Activated CD4-positive, alpha-beta T cell treated with anti-CD3 and anti-CD28 coated beads for 36 hours (primary cell): ENCODE measurements around the gene ROR1. TPM values are rescaled to one million over a fixed set of nuclear protein-coding genes. Genes with fewer than 3 reads are reported as not detected.

Source experiments
- ATAC-seq: fragments of 200-7000 bp; cut with Tn5 transposase; one replicate; pipeline ENCODE4 v1.10.0; 2021; ENCODE audit warnings: mild to moderate bottlenecking, moderate library complexity
- CTCF ChIA-PET: fragments of 350-600 bp; sonication (Branson Sonifier 250); formaldehyde crosslinking; loops from one replicate; lab custom pipeline; 2021; ENCODE audit warnings: antibody characterized with exemption; lab: Charles Lee
- POLR2A ChIA-PET: fragments of 350-600 bp; sonication (Branson Sonifier 250); formaldehyde crosslinking; loops from one replicate; lab custom pipeline; 2021; ENCODE audit warnings: antibody characterized with exemption, inconsistent platforms; lab: Charles Lee
- DNase-seq: peaks from one replicate; pipeline ENCODE4 v3.0.0-alpha.2; 2020
- H3K27ac Mint-ChIP-seq: one replicate; pipeline ENCODE4 v1.8.0; 2021; ENCODE audit warnings: mixed read lengths
- H3K27me3 Mint-ChIP-seq: one replicate; pipeline ENCODE4 v1.8.0; 2021; ENCODE audit warnings: mixed read lengths
- H3K36me3 Mint-ChIP-seq: one replicate; pipeline ENCODE4 v1.8.0; 2021; ENCODE audit warnings: low read depth, mixed read lengths
- H3K4me1 Mint-ChIP-seq: one replicate; pipeline ENCODE4 v1.8.0; 2021; ENCODE audit warnings: mixed read lengths
- H3K4me3 Mint-ChIP-seq: one replicate; pipeline ENCODE4 v1.8.0; 2021; ENCODE audit warnings: mild to moderate bottlenecking, moderate library complexity, mixed read lengths
- H3K9me3 Mint-ChIP-seq: one replicate; pipeline ENCODE4 v1.8.0; 2021; ENCODE audit warnings: low read depth, mixed read lengths
- intact Hi-C, 2 experiments: fragments of 100-400 bp; cut with DNase I in 1 of 2; cut with micrococcal nuclease in 1 of 2; formaldehyde crosslinking; loops; one replicate each; pipeline versions ENCODE4 v1.14.2 to v1.15.1; 2022 to 2024; cut with DNase I, micrococcal nuclease
- total RNA-seq, 2 experiments: library from RNA; stranded (reverse); gene quantifications; one replicate each; pipeline ENCODE4 v1.2.3, GENCODE V29; 2021

Gene ROR1
- total RNA-seq, 2 experiments from 2014 or later: 0.21 TPM; not detected in 1

GRCh38 chr1:64184003-64184440 is 410.2 kb downstream of the ROR1 start:
- ATAC-seq: no peak
- peaks cover 2% of the 10 kb centered on the region for H3K27me3 Mint-ChIP-seq
- no peaks in the 10 kb centered on the region for H3K9me3 Mint-ChIP-seq
- CTCF ChIA-PET: interaction anchor here (1.0 to 1.4 kb wide), 3 partner anchors 15 to 47 kb away, joined by 3 to 6 read pairs (median 4); no protein-coding TSS in a partner anchor
- H3K4me3 Mint-ChIP-seq: no peak overlapping the region
- no peak overlapping the region for H3K27ac Mint-ChIP-seq
- intact Hi-C loops: no loop called here
- POLR2A ChIA-PET: no interaction called here
- peaks cover 6% of the 10 kb centered on the region for H3K4me1 Mint-ChIP-seq
- no peak for DNase-seq
- H3K36me3 Mint-ChIP-seq: no peaks in the 10 kb centered on the region

- CTCF ChIA-PET: interaction anchor here (1.1 kb wide), 1 partner anchor 66 kb away, joined by 7 read pairs; no protein-coding TSS in a partner anchor
- peaks cover 6% of the 10 kb centered on the region for H3K4me1 Mint-ChIP-seq
- H3K36me3 Mint-ChIP-seq: no peaks in the 10 kb centered on the region
- H3K4me3 Mint-ChIP-seq: no peak overlapping the region
- H3K27ac Mint-ChIP-seq: no peak overlapping the region
- H3K9me3 Mint-ChIP-seq: no peaks in the 10 kb centered on the region
- intact Hi-C loops: no loop called here
- ATAC-seq: no peak
- H3K27me3 Mint-ChIP-seq: peaks cover 2% of the 10 kb centered on the region
- POLR2A ChIA-PET: no interaction called here
- DNase-seq: no peak
Observed at GRCh38 chr1:64186138-64186897, 412.5 kb downstream of the ROR1 start.

GRCh38 chr1:64186898-64187280 is 413.1 kb downstream of the ROR1 start:
- DNase-seq (no peak), ATAC-seq (no peak)
- no peak overlapping the region for H3K27ac Mint-ChIP-seq
- peaks cover 6% of the 10 kb centered on the region for H3K4me1 Mint-ChIP-seq
- H3K4me3 Mint-ChIP-seq: no peak overlapping the region
- no peaks in the 10 kb centered on the region for H3K36me3 Mint-ChIP-seq
- H3K27me3 Mint-ChIP-seq: peaks cover 2% of the 10 kb centered on the region
- no peaks in the 10 kb centered on the region for H3K9me3 Mint-ChIP-seq
- intact Hi-C loops: no loop called here
- POLR2A ChIA-PET: no interaction called here
- CTCF ChIA-PET: interaction anchor here (1.1 kb wide), 1 partner anchor 66 kb away, joined by 7 read pairs; no protein-coding TSS in a partner anchor

GRCh38 chr1:64187646-64188045 is 413.8 kb downstream of the ROR1 start:
- Mint-ChIP-seq H3K36me3 (no peaks in the 10 kb centered on the region), H3K4me1 (peaks cover 6% of the 10 kb centered on the region), H3K4me3 (no peak overlapping the region), H3K27me3 (no peaks in the 10 kb centered on the region), H3K27ac (no peak overlapping the region), H3K9me3 (no peaks in the 10 kb centered on the region)
- ATAC-seq: no peak
- CTCF ChIA-PET: no interaction called here
- intact Hi-C loops: no loop called here
- DNase-seq: no peak
- POLR2A ChIA-PET: no interaction called here

- Mint-ChIP-seq H3K4me1 (no peaks in the 10 kb centered on the region), H3K9me3 (no peaks in the 10 kb centered on the region)
Observed at GRCh38 chr1:64192290-64192689, 418.5 kb downstream of the ROR1 start.

GRCh38 chr1:64194168-64195080 is 420.6 kb downstream of the ROR1 start:
- H3K9me3 Mint-ChIP-seq: no peaks in the 10 kb centered on the region
- intact Hi-C loops: no loop called here
- ATAC-seq (no peak), DNase-seq (no peak)
- no peaks in the 10 kb centered on the region for H3K36me3 Mint-ChIP-seq
- peaks cover 5% of the 10 kb centered on the region for H3K4me1 Mint-ChIP-seq
- ChIA-PET CTCF (no interaction called here), POLR2A (no interaction called here)
- no peak overlapping the region for H3K27ac Mint-ChIP-seq
- H3K27me3 Mint-ChIP-seq: no peaks in the 10 kb centered on the region
- no peak overlapping the region for H3K4me3 Mint-ChIP-seq

More at GRCh38 chr1:64192290-64192689, 418.5 kb downstream of the ROR1 start:
- Mint-ChIP-seq H3K36me3 (no peaks in the 10 kb centered on the region), H3K27ac (no peak overlapping the region), H3K4me3 (no peak overlapping the region), H3K27me3 (no peaks in the 10 kb centered on the region)
- ChIA-PET POLR2A (no interaction called here), CTCF (no interaction called here)
- ATAC-seq (no peak), DNase-seq (no peak)
- intact Hi-C loops: no loop called here

- Mint-ChIP-seq H3K4me1 (peaks cover 5% of the 10 kb centered on the region), H3K36me3 (no peaks in the 10 kb centered on the region), H3K4me3 (no peak overlapping the region), H3K9me3 (no peaks in the 10 kb centered on the region), H3K27ac (no peak overlapping the region), H3K27me3 (no peaks in the 10 kb centered on the region)
- POLR2A ChIA-PET: no interaction called here
- intact Hi-C loops: no loop called here
- DNase-seq: no peak
- no peak for ATAC-seq
- CTCF ChIA-PET: no interaction called here
Observed at GRCh38 chr1:64195081-64195395, 421.2 kb downstream of the ROR1 start.

- ChIA-PET CTCF (interaction anchor here (0.9 kb wide), 1 partner anchor 34 kb away, joined by 3 read pairs; no protein-coding TSS in a partner anchor), POLR2A (no interaction called here)
- no peak overlapping the region for H3K4me3 Mint-ChIP-seq
- peaks cover 5% of the 10 kb centered on the region for H3K4me1 Mint-ChIP-seq
- no peaks in the 10 kb centered on the region for H3K9me3 Mint-ChIP-seq
- H3K27ac Mint-ChIP-seq: no peak overlapping the region
- DNase-seq (no peak), ATAC-seq (no peak)
- H3K36me3 Mint-ChIP-seq: no peaks in the 10 kb centered on the region
- intact Hi-C loops: no loop called here
- H3K27me3 Mint-ChIP-seq: no peaks in the 10 kb centered on the region
Observed at GRCh38 chr1:64196074-64196870, 422.5 kb downstream of the ROR1 start.

- H3K4me1 Mint-ChIP-seq: peaks cover 5% of the 10 kb centered on the region
- no peaks in the 10 kb centered on the region for H3K9me3 Mint-ChIP-seq
- no peak for DNase-seq
- H3K27ac Mint-ChIP-seq: no peak overlapping the region
- no peaks in the 10 kb centered on the region for H3K27me3 Mint-ChIP-seq
- H3K36me3 Mint-ChIP-seq: no peaks in the 10 kb centered on the region
- POLR2A ChIA-PET: no interaction called here
- no peak overlapping the region for H3K4me3 Mint-ChIP-seq
- intact Hi-C loops: no loop called here
- ATAC-seq: no peak
- CTCF ChIA-PET: interaction anchor here (0.9 kb wide), 1 partner anchor 35 kb away, joined by 3 read pairs; no protein-coding TSS in a partner anchor
Observed at GRCh38 chr1:64197076-64197475, 423.3 kb downstream of the ROR1 start.

- POLR2A ChIA-PET: no interaction called here
- Mint-ChIP-seq H3K27me3 (peaks cover 4% of the 10 kb centered on the region), H3K4me1 (peaks cover 5% of the 10 kb centered on the region), H3K36me3 (no peaks in the 10 kb centered on the region), H3K9me3 (no peaks in the 10 kb centered on the region), H3K4me3 (no peak overlapping the region), H3K27ac (no peak overlapping the region)
- CTCF ChIA-PET: interaction anchor here (1.1 to 1.5 kb wide), 2 partner anchors 15 to 42 kb away, joined by 3 to 4 read pairs; no protein-coding TSS in a partner anchor
- intact Hi-C loops: no loop called here
- peak; percentile 79 for ATAC-seq
- no peak for DNase-seq
Observed at GRCh38 chr1:64199154-64199553, 425.3 kb downstream of the ROR1 start.

- H3K27ac Mint-ChIP-seq: no peak overlapping the region
- H3K9me3 Mint-ChIP-seq: no peaks in the 10 kb centered on the region
- no peak for DNase-seq
- ATAC-seq: no peak
- intact Hi-C loops: no loop called here
- H3K36me3 Mint-ChIP-seq: no peaks in the 10 kb centered on the region
- ChIA-PET POLR2A (no interaction called here), CTCF (interaction anchor here (1.5 kb wide), 1 partner anchor 15 kb away, joined by 4 read pairs; no protein-coding TSS in a partner anchor)
- H3K4me1 Mint-ChIP-seq: peaks cover 5% of the 10 kb centered on the region
- no peak overlapping the region for H3K4me3 Mint-ChIP-seq
- peaks cover 6% of the 10 kb centered on the region for H3K27me3 Mint-ChIP-seq
Observed at GRCh38 chr1:64200064-64200463, 426.2 kb downstream of the ROR1 start.
